Measurements from ENCODE around the gene PXDN.

DNA sequence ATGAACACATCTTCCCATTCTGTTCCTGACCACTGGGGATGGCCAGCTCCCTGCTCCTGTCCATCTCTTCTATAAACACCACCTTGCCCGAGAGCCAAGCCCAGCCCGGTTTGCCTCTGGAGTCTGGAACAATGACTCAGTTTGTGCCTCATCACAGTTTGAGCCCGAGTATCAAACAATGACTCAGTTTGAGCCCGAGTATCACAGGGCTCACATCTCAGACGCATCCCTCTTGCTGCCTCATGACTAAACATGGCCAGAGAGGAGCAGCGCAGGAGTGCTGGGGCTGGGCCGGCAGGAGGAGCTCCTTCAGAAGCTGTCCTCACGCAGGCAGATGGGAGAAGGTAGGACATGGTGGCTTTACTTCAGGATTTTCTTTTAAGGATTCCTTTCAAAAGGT is 68.7 kb downstream of the PXDN start:
- TF ChIP-seq, protein P1, sequence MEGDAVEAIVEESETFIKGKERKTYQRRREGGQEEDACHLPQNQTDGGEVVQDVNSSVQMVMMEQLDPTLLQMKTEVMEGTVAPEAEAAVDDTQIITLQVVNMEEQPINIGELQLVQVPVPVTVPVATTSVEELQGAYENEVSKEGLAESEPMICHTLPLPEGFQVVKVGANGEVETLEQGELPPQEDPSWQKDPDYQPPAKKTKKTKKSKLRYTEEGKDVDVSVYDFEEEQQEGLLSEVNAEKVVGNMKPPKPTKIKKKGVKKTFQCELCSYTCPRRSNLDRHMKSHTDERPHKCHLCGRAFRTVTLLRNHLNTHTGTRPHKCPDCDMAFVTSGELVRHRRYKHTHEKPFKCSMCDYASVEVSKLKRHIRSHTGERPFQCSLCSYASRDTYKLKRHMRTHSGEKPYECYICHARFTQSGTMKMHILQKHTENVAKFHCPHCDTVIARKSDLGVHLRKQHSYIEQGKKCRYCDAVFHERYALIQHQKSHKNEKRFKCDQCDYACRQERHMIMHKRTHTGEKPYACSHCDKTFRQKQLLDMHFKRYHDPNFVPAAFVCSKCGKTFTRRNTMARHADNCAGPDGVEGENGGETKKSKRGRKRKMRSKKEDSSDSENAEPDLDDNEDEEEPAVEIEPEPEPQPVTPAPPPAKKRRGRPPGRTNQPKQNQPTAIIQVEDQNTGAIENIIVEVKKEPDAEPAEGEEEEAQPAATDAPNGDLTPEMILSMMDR (IDR thresholded peaks at IDR 0.05), result no peak
- no peak for TF ChIP-seq EZH2 (IDR thresholded peaks at IDR 0.05; ENCODE audit: borderline replicate concordance, insufficient read depth, low read depth, low read length, poor library complexity, severe bottlenecking)
